Renal cortical epithelial cell (primary cell): Measurements from ENCODE around the gene ANKDD1A. TPM values are rescaled to one million over a fixed set of nuclear protein-coding genes. Genes with fewer than 3 reads are reported as not detected.

Experiments
- DNase-seq: peaks from one replicate; pipeline ENCODE4 v3.0.0-alpha.2; 2011; ENCODE audit warnings: low read depth
- total RNA-seq: library from RNA; depleted of rRNA; stranded (reverse); fragments of >200 nt; gene quantifications from 2 replicates; pipeline ENCODE4 v1.2.3, GENCODE V29; 2014

The ANKDD1A gene
- total RNA-seq, 1 donor from 2014 or later: 1.1 TPM

DNA sequence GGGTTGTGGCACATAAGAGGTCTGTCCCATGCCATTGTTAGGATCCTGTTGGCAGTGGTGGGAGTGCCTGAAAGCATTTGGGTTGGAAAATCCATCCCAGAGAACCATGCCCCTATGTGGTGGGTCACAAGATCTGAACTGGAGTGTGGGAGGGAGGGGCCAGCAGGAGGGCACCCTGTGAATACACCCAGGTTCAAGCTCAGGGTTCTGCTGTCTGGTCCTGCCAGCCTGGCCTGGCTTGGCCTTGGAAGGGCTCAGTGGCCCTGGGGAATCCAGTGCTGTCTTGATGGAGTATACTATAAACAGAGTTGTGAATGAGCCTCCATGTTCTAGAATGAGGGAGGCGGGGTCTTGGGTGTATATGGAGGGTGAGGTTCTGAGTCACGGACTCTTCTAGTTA, 11.8 kb downstream of the ANKDD1A start:
- no peak for DNase-seq

- no peak for DNase-seq
Measured at GRCh38 chr15:64925335-64926330, 13.9 kb downstream of the ANKDD1A start.

DNA sequence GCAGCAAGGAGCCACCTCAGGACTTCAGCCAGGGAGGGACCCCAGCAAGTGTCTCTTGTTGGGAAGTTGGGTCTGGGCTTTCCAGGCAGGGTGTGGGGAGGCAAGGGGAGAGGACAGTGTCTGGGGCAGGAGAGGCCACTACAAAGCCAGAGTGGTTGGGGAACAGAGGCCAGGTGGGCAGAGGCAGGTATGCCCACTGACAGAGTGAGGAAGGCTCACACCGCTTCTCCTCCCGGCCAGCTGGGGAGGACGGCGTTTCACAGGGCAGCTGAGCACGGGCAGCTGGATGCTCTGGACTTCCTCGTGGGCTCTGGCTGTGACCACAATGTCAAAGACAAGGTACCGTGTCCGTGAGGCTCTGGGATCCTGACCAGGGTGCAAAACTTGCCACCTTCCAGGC, 15.0 kb downstream of the ANKDD1A start:
- no peak for DNase-seq

DNA sequence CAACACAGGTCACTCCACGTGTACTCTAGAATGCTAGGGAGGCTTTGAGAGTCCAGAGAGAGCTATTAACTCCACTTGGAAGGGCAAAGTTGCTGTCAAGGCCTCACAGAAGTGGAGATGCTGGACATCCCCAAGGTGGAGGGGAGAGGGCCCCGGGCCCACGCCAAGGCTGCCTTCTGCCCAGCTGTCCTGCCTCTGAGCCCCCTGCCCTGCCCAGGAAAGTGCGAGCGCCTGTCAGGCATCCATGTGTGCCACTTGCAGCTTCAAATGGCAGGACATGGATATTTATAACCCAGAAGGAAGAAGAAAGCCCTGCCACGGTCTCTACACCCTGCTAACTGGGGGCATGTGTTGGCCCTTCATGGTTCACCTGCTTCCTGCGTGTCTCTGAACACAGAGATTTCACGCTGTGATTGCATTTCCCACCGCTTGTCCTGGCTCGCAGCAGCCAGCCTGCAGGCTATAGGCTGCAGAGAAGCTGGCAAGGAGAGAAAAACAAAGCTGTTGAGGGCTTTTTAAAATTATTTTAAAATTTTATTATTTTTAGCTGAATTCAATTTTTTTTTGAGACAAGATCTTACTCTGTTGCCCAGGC, 17.0 kb downstream of the ANKDD1A start:
- no peak for DNase-seq

GRCh38 chr15:64930019-64930652, 18.4 kb downstream of the ANKDD1A start:
- DNase-seq: no peak

- DNase-seq: no peak
Measured at GRCh38 chr15:64930778-64931371, 19.2 kb downstream of the ANKDD1A start.

DNA sequence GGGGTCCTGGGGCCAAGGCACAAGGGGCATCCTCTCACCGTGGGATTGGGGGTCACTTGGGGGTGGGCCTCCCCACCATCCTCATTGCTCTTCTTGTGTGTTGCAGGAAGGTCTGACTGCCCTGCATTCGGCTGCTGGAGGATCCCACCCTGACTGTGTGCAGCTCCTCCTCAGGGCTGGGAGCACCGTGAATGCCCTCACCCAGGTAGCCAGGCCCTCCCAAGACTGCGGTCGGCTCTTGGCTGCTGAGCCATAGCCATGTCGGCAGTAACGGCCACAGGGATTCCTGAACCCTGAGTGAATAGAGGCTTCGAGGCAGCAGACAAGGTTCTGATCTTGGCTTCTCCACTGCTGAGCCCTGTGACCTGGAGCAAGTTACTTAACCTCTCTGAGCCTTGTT, 19.7 kb downstream of the ANKDD1A start:
- DNase-seq: no peak

DNA sequence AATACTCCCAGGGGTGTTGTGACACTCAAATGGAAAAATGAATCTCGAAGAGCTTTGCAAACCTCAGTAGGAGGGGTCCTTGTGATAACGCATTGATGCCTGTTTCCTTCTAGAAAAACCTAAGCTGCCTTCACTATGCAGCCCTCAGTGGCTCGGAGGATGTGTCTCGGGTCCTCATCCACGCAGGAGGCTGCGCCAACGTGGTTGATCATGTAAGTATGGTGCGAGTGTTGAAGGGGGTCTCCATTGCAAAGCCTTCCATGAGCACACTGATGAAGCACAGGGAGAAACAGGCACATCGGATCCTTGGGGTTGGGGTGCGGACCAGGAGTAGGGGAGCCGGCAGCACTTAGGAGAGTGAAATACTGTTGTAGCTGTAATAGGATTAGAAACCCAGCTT, 22.3 kb downstream of the ANKDD1A start:
- no peak for DNase-seq

DNA sequence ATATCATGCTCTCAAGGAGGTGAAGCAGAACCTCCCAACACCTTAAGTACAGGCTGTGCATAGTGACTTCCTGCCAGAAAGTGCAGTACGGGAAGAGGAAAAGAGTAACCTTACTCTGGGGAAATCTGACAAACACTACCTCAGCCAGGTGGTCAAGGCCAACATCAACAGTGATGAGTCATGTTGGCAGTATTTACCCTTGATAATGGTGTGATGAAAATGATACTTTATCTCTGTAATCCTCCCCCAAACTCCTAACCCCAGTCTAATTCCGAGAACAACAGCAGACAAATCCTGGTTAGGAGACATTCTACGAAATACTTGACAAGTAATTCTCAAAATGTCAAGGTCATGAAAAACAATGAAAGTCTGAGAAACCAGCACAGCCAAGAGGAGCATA, 26.5 kb downstream of the ANKDD1A start:
- peak; percentile 30 for DNase-seq

DNA sequence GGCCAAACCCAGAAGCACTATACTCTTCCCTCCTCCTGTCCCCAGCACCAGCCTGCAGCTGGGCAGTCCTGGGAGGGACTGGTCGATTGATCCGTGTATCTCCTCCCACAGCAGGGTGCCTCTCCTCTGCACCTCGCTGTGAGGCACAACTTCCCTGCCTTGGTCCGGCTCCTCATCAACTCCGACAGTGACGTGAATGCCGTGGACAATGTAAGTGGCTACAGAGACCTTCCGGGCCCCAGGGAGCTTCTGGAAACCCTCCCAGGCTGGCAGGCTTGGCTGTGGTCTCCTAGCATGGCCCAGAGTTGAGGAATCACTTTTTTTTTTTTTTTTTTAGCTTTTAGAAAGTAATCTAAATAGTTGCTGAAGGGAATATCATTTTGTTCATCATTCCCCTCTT, 30.7 kb downstream of the ANKDD1A start:
- DNase-seq: no peak

DNA sequence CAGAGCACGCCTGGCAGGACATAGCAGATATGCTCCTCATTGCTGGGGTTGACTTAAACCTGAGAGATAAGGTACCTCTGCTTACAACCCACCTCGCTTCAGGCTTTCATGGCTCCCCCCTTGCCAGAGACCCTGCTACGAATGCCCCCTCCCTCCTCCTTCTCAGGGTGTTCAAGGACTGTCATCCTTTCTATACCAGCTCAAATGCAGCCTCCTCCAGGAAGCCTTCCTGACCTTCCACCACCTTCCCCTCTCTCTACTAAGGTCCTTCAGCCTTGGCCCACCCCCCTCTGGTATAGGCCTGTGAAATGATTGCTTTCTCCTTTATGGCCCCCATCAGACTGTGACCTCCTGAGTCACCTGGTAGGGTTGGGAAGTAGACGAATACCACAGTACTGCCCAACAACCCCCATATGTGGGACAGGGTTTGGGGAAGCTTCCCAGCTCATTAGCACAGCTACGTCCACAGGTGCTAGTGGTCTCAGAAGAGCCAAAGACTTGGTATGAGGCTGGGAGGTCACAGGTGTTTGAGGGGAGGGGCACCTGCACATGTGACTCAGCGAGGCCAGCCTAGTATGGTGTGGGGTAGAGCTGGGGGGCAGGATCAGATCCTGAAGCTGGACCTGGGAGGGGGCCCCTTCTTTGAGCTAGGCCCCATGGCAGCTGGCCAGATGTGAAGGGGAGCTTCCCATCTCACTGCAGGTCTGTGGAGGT, 32.0 kb downstream of the ANKDD1A start:
- no peak for DNase-seq

- no peak for DNase-seq
Measured at GRCh38 chr15:64944961-64945360, 33.3 kb downstream of the ANKDD1A start.

GRCh38 chr15:64947211-64947610, 35.5 kb downstream of the ANKDD1A start:
- DNase-seq: no peak

- no peak for DNase-seq
Measured at GRCh38 chr15:64948916-64949315, 37.2 kb downstream of the ANKDD1A start.

DNA sequence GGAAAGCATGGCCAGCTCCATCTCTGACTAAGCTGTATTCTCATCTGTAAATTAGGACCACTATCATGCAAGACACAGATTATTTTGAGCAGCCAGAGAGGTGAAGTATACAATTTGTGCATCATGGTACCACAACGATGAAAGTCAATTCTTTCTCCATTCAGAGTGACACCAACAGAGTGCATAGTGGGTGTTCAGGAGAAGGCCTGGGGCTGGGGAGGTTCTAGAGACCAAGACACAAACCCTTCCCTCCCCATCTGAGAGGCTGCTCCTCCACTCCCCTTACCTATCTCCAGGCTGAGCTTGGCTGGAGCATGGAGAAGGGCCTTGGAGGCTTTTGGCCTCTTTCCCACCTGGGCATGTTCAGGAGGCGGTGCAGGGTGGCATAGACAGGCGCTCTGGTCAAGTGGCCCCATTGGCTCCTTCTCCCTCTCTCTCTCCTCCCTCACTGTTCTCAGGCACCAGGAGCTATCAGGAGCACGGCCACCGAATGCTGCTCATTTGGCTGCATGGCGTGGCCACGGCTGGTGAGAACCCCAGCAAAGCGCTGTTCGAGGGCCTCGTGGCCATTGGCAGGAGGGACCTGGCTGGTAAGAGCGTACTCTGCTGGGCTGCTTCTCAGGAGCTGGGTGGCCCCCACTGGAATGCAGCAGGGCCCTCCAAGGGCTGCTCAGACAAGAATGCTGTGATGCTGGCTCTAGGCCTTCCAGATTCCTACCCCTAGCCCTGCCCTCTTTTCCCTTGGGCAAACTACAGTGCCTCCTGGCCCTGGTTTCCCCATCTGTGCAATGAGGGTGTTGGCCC, 37.9 kb downstream of the ANKDD1A start:
- DNase-seq: no peak

GRCh38 chr15:64950888-64951287, 39.2 kb downstream of the ANKDD1A start:
- no peak for DNase-seq

- DNase-seq: no peak
Measured at GRCh38 chr15:64951777-64952418, 40.2 kb downstream of the ANKDD1A start.

- no peak for DNase-seq
Measured at GRCh38 chr15:64954395-64954794, 42.7 kb downstream of the ANKDD1A start.

- DNase-seq: no peak
Measured at GRCh38 chr15:64959128-64959527, 47.4 kb downstream of the ANKDD1A start.

GRCh38 chr15:64960153-64960552, 48.5 kb downstream of the ANKDD1A start:
- no peak for DNase-seq
